Gastroesophageal sphincter (tissue), 3 donors: ENCODE measurements around the gene ALK.

Source experiments
- CTCF ChIP-seq, 4 experiments: fragments of 200-600 bp in 2 of 4; fragments of 450-650 bp in 2 of 4; sonication (generic) in 1 of 4; IDR thresholded peaks; one replicate each; pipeline ENCODE4 v1.5.1; 2017 to 2019; ENCODE audit warnings: antibody characterized with exemption in 4 of 4, mild to moderate bottlenecking in 2 of 4, moderate library complexity in 2 of 4
- POLR2A ChIP-seq, 2 donors: fragments of 450-650 bp; IDR thresholded peaks; one replicate each; pipeline ENCODE4 v1.6.1; 2017; ENCODE audit warnings: antibody characterized with exemption in 2 of 2, mild to moderate bottlenecking in 2 of 2, moderate library complexity in 1 of 2
- POLR2AphosphoS5 ChIP-seq: sonication (generic); formaldehyde crosslinking; IDR thresholded peaks from one replicate; pipeline ENCODE4 v1.6.1; 2017; ENCODE audit warnings: antibody characterized with exemption

DNA sequence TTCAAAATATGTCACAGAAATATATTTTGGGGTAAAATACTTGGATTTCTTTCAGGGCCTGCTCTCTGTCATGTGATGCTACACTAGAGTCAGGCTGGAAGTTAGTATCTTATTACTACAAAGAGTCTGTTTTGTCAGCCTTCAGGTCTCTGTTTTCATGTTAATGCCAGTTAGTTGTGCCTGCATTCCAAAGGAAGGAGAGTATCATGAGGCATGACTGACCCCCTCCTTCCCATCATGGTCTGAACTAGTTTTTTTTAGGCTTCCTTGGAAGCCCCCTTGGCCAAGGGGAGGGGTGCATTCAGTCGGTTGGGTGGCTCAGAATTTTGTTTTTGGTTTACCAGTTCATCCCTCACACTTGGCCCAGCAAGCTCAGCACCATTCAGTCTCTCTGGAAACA is 318.0 kb downstream of the ALK start:
- TF ChIP-seq POLR2A (IDR thresholded peaks at IDR 0.05) (no peak), CTCF (IDR thresholded peaks at IDR 0.05) (no peak), POLR2AphosphoS5 (no peak)
